GM10248 (cell line): ENCODE results near the gene GRB7.

Source experiments
- CTCF ChIA-PET: fragments of 300-600 bp; sonication (Branson Sonifier 250); formaldehyde crosslinking; extraction: SDS; loops from one replicate; lab custom pipeline; 2021; ENCODE audit warnings: antibody characterized with exemption; lab: Yijun Ruan, JAX
- POLR2A ChIA-PET: fragments of 350-650 bp; sonication (Branson Sonifier 250); formaldehyde crosslinking; extraction: SDS; loops from one replicate; lab custom pipeline; 2020; ENCODE audit warnings: antibody characterized with exemption; lab: Yijun Ruan, JAX
- DNase-seq: peaks from one replicate; pipeline ENCODE4 v3.0.0; 2012; ENCODE audit errors: extremely low spot score
- TF ChIP-seq, protein P1 (sequence below): IDR thresholded peaks from 2 replicates; pipeline ENCODE4 v1.5.1; 2012; ENCODE audit warnings: mild to moderate bottlenecking, low read depth; ENCODE audit errors: extremely low read depth, missing control alignments, control extremely low read depth

Gene GRB7

DNA sequence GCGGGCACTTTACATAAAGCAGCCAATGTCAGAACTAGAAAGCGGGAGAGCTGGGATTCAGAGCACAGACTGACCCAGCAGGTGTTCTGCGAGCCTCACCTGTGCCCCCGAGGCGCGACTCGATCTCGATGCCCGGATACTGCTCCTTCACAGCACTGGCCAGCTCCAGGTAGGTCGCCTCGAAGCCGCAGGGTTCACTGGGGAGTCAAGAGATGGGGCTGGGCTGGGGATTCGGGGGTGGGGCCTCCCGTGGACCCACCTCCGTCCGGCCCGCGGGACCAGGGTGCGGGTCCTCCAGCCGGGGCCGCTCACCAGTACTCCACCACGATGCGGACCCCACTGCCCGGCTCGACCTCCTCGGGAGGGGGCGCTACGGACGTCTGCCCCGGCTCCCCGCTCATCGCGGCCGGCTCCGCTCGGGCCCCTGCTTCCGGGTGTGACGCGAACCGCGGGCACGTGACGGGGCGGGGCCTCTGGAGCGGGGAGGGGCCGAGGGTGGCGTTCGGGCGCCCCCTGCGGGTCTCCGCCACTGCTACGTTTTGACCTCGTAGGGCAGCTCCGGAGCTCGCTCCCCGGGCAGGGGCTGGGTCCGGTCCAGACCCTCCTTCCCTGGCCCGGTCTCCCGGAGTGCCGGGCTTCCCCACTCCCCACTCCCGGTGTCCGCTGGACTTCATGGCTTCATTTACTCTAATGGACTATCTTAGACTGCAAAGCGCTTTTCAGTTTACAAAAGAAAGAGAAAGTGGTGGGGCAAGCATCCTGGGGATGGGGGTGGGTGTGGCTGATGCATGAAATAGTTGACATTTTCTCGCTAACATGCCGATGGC, 7.4 kb upstream of the GRB7 start, which contains the start of gene MIEN1:
TSS of gene MIEN1 (minus strand) at position 438 of the 827 bp plus-strand sequence. CDS start at position 401, 37 bp downstream.
- TF ChIP-seq, protein P1, sequence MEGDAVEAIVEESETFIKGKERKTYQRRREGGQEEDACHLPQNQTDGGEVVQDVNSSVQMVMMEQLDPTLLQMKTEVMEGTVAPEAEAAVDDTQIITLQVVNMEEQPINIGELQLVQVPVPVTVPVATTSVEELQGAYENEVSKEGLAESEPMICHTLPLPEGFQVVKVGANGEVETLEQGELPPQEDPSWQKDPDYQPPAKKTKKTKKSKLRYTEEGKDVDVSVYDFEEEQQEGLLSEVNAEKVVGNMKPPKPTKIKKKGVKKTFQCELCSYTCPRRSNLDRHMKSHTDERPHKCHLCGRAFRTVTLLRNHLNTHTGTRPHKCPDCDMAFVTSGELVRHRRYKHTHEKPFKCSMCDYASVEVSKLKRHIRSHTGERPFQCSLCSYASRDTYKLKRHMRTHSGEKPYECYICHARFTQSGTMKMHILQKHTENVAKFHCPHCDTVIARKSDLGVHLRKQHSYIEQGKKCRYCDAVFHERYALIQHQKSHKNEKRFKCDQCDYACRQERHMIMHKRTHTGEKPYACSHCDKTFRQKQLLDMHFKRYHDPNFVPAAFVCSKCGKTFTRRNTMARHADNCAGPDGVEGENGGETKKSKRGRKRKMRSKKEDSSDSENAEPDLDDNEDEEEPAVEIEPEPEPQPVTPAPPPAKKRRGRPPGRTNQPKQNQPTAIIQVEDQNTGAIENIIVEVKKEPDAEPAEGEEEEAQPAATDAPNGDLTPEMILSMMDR: peak; percentile 66
- DNase-seq: peak; percentile 99
- POLR2A ChIA-PET: interaction anchor here (0.6 to 1.2 kb wide), 2 partner anchors 29 to 577 kb away, joined by 3 to 5 read pairs; no protein-coding TSS in a partner anchor
- CTCF ChIA-PET: interaction anchor here (0.6 to 5.9 kb wide), 47 partner anchors 9 to 262 kb away, joined by 3 to 57 read pairs (median 5); partner anchors contain the start of genes ERBB2, IKZF3, PGAP3 and PSMD3

- CTCF ChIA-PET: interaction anchor here (1.2 to 5.9 kb wide), 3 partner anchors 16 to 111 kb away, joined by 4 to 57 read pairs (median 5); no protein-coding TSS in a partner anchor
- TF ChIP-seq, protein P1: no peak
- POLR2A ChIA-PET: no interaction called here
- DNase-seq: no peak
These were observed 5.2 kb upstream of the GRB7 start for GRCh38 chr17:39732586-39732985.

GRCh38 chr17:39735882-39736281, 1.9 kb upstream of the GRB7 start:
- no peak for DNase-seq
- TF ChIP-seq, protein P1: no peak
- POLR2A ChIA-PET: no interaction called here
- CTCF ChIA-PET: interaction anchor here (1.7 to 1.9 kb wide), 2 partner anchors 113 to 114 kb away, joined by 4 read pairs; no protein-coding TSS in a partner anchor

DNA sequence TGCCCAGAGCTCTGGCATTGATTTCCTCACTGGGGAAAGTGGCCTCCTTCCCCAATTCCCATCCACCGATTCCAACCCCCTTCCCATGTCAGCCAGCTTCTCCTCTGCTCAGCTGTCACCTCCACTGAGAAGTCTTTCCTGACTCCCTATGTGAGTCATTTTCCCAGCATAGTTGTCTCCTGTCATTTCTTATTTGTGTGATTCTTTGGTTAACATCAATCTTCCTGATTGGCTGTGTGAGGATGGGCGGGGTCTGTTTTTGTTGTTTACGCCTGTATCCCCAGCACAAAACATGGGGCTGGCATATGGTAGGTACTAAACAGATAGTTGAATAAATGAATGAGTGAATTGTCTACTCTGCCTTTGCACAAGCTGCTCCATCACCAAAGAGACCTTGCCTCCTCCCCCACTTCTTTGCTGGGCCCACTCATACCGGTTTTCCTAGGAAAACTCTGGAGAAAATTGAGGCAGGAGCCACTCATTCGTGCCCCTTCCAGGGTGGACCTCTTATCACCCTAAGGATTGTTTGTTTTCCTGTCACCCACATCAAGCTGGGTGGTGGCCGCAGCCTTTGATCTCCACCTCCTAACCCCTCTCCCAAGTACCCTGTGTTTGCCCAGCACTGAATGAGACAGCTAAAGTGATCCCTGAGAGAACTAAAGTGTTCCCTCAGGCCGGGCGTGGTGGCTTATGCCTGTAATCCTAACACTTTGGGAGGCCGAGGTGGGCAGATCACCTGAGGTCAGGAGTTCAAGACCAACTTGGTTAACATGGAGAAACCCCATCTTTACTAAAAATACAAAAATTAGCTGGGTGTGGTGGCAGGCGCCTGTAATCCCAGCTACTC, 1.2 kb upstream of the GRB7 start:
- no peak for DNase-seq
- ChIA-PET POLR2A (no interaction called here), CTCF (interaction anchor here (1.7 to 1.9 kb wide), 2 partner anchors 113 to 115 kb away, joined by 4 read pairs; no protein-coding TSS in a partner anchor)
- TF ChIP-seq, protein P1: no peak

DNA sequence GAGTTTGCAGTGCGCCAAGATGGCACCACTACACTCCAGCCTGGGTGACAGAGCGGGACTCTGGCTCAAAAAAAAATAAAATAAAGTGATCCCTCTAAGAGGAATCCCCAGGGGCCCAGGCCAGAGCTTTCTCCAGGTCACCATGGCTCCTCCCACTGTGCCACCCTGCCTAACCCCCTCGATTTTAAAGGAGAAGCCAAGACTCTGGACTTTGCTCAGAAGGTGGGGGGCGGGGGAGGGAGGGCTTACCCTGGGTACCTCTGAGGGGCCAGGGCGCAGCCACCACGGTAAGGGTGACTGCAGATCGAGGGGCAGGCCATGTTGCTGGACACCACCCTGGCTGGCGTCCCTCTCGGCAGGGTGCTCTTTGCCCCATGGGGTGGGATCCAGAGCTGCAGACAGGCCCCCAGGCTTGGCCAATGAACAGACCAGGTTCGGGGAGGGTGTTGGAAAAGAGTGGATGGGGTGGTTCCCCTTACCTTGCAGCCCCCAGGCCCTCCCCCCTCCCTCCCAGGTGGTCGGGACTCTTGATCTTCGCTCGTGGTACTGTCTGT, 455 bp upstream of the GRB7 start:
- POLR2A ChIA-PET: no interaction called here
- no peak for DNase-seq
- CTCF ChIA-PET: interaction anchor here (1.7 to 1.9 kb wide), 2 partner anchors 114 to 116 kb away, joined by 4 read pairs; no protein-coding TSS in a partner anchor
- TF ChIP-seq, protein P1: no peak
